HG03039 (cell line): ENCODE data around the gene ABCG5.

Source experiments
- ATAC-seq: cut with Tn5 transposase; IDR thresholded peaks from one replicate; pipeline ENCODE4 v1.9.1; 2021; ENCODE audit warnings: mild to moderate bottlenecking, moderate library complexity; ENCODE audit not compliant: unreplicated experiment

Gene ABCG5

DNA sequence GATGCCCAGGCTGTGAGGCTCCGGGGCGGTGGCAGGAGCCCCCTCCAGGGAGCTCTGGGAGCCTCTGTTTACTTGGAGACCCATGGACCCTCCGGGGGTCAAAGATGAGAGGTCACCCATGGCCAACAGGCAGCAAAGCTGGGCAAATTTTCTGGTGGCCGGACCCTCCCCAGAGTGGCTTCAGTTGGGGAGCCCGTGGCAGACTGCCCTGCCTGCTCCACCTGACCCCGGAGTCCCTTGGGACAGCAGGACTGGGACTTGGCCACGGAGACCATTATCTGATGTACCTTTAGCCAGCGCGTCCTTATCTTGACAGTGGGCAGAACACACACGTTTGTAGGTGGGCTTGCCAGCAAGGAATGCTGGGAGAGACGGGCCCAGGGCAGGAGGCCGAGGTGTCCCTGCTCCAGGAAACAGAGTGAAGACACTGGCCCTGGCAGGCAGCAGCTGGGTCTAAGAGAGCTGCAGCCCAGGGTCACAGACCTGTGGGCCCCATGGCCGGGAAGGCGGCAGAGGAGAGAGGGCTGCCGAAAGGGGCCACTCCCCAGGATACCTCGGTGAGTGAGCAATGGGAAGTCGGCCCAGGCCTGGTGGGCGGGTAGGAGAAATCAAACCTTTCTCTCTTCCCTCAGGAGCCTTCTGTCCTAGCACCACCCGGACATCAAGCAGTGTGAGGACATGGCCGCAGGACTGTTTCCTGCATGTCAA lies at the start of gene ABCG5, which contains the start of gene ABCG8:
TSS of gene ABCG5 (minus strand) at position 280 of the 708 bp plus-strand sequence. CDS start at position 120, 160 bp downstream.
TSS of gene ABCG8 (plus strand) at position 412 of the 708 bp plus-strand sequence. CDS start at position 495, 83 bp downstream.
- ATAC-seq, result no peak

DNA sequence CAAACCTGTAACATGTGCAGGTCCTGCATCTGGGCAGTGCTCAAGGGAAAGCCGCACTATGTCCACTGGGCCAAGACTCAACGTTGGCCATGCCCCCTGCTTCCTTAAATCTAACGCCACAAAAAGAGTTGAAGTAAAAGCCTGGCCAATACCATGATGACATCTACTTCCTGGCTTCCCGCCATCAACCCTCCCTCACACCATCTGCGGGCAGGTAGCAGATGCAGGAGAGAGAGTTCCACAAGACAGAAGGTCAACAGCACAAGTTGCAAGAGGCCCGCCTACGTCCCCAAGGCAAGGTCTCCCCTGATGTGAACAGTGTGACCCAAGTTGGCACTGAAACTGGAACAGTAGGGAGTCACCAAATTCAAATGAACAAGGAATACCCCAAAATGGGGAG lies 48.5 kb upstream of the ABCG5 start:
- ATAC-seq, result no peak

- ATAC-seq, result no peak
Measured at GRCh38 chr2:43885132-43885632, 46.5 kb upstream of the ABCG5 start.

DNA sequence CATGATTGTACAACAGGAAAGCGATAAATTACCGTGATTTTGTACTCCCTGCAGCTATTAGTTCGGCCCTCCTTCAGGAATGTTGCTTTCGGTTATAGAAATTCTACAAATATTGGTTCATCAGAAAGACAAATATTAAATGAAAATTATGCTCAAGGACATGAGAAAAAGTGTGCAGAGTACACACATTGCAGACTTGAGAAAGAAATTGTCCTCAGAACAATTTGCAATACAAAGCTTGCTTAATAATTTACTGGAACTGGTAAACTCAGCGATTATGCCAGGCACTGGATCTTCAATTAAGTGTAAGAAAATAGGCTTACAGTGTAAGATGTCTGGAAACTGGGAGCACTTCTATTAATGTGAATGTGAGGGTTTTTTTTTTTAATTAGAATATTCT lies 46.0 kb upstream of the ABCG5 start:
- ATAC-seq, result no peak

GRCh38 chr2:43882312-43882711 lies 43.7 kb upstream of the ABCG5 start:
- no peak for ATAC-seq

DNA sequence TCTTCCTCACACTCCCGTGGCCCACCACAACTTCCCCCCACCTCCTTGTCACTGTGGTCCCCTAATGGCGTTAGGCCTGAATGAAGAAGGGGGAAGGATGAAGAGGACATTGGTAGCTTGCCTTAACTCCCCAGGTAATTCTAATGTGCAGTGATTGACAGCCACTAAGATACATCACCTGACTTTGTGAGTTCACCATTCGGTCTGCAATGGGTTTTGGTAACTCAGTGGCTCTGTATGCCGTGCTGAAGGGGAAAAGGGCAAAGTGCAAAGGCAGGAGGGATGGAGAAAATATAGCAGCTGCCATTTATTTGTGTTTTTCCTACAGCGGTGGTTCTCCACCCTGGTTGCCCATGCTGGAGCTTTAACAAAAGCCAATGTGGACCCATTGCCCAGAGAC lies 42.3 kb upstream of the ABCG5 start:
- ATAC-seq, result no peak

GRCh38 chr2:43880471-43880870 lies 41.8 kb upstream of the ABCG5 start:
- no peak for ATAC-seq

DNA sequence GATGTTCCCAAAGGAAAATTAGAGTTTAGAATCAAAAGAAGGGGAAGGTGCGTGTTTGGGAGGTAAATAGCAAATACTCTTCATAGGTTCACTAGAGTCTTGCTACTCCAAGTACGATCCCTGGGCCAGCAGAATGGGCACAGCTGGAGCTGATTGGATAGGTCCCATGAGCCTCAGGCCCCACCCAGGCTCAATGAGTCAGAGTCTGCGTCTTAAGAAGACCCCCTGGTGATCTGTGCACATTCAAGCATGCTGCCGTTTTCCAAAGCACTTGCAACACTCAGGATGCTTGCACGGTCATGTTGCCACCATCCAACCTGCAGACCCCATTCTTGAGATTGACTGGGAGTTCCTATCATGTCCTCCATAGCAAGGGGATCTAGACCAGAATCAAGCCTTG lies 40.6 kb upstream of the ABCG5 start:
- ATAC-seq, result no peak

DNA sequence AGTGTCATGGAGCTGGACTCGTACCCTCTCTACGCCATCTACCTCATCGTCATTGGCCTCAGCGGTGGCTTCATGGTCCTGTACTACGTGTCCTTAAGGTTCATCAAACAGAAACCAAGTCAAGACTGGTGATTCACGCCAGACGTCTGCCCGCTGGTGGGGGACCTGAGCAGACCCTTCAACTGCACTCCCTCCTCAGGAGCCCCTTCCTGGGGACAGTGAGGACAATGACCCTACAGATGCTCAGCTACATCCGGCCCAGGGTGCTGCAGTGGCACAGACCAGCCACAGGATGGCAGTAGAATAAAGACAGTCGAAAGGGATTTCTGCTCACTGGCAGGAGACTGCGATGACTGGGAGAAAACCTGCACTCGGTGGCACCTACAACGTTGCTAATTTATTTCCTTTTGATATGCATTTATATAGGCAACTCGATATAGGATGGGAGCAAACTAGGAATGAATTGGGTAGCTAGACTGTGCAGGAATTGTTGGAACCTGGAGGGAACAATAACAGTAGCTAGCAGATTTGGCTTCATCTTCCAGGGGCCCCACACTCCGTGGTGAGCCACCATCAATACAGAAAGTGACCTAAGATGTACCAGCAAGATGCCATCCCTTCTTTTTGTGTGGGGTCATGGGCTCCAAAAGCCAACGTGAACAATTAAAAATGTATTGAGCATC lies 39.3 kb upstream of the ABCG5 start:
- no peak for ATAC-seq

GRCh38 chr2:43874776-43875451 lies 36.3 kb upstream of the ABCG5 start:
- no peak for ATAC-seq

- no peak for ATAC-seq
Measured at GRCh38 chr2:43872151-43872550, 33.5 kb upstream of the ABCG5 start.

- ATAC-seq, result no peak
Measured at GRCh38 chr2:43855292-43855691, 16.7 kb upstream of the ABCG5 start.

DNA sequence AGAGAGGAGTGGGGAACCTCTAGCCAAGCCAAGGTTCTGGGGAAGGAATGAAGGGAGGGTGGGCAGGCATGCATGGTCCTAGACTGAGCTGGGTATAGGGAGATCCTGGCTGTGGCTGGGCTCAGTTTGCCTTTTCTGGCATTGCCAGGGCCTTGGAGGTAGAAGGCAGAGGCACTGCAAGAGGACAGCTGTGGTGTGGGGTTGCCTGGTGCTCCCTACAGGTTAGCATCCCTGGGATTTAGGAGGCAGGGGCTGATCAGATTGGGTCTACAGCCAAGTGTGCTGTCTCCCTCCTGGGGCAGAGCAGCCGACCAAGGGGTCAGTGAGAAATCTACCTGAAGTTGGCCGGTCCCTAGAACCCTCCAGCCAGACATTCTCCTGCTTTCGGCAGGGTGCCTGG lies 16.0 kb upstream of the ABCG5 start:
- no peak for ATAC-seq

GRCh38 chr2:43853141-43854081 lies 14.8 kb upstream of the ABCG5 start:
- no peak for ATAC-seq

DNA sequence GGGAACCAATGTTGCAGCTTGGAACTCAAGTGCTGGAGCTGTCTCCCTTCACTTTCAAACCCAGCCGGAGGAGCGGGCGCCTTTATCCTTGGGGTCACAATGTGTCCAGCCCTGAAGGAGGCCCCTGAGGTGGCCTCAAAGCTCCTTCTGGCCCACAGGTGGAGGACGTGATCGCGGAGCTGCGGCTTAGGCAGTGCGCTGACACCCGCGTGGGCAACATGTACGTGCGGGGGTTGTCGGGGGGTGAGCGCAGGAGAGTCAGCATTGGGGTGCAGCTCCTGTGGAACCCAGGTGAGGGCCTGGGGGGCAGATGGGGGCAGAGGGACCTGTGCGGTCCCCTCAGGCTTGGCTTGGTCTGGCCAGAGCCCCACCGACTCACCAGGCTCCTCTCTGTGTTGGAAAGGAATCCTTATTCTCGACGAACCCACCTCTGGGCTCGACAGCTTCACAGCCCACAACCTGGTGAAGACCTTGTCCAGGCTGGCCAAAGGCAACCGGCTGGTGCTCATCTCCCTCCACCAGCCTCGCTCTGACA lies 13.6 kb upstream of the ABCG5 start:
- no peak for ATAC-seq

- ATAC-seq, result no peak
Measured at GRCh38 chr2:43851011-43851980, 12.7 kb upstream of the ABCG5 start.

DNA sequence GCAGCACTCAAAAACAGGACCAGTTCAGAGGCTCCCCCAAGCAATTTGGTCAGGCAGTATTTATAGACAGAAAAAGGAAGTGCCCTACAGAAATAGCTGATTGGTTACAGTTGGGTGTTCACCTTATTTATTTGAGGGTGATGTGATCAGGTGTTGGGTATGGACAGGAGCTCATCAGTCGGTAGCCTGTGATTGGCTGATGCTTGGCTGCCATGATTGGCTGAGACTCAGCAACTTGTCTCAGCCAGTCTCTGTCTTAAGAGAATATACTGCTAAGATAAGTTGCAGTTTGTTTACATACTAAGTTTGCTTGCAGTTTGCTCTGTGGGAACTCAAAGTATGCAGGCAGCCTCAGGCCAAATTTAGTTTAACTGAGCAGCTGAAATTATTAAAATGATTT lies 9.6 kb upstream of the ABCG5 start:
- no peak for ATAC-seq

GRCh38 chr2:43846140-43846793 lies 7.6 kb upstream of the ABCG5 start:
- ATAC-seq, result no peak

DNA sequence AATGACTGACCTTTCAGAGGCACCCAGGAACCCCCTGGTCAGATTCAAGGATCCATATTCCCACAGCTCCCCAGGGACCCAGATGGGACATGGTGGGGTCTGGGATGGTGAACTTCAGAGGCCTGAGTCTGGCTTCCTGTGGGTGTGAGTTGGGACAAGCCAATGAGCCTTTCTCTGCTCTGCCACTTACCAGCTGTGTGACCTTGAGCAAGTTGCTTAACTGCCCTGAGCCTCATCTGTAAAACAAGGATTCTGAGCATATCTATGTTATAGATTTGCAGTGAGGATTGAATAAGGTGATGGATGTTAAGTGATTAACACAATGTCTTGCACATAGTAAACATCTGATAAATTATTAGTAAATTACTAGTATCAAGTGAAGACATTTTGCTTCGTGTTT lies 6.5 kb upstream of the ABCG5 start:
- ATAC-seq, result no peak
